Measurements from ENCODE around the gene NRIP1. TPM values are rescaled to one million over a fixed set of nuclear protein-coding genes. Genes with fewer than 3 reads are reported as not detected.
"Not testable (repeated sequence)": the region's sequence is repeated elsewhere in the genome, so short reads cannot be mapped to it uniquely, and the experiment has no call there.

Gene NRIP1
- total RNA-seq, 1 donor: 121 TPM

DNA sequence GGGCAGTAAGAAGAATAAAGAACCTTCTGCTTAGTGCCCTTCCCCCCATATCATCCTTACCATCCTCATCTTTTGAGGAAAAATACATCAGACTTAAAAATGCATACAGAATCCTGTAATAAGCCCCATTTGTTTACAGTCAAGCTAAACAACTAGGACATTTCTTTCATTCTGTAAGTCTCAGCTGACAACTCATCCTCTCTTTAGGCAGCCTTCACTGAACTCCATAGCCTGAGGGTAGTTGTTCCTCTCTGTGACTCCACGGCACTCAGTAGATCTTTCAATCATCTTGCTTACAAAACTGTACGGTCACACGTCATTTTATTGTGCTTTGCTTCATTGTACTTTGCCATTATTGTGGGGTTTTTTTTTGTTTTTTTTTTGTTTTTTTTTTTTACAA is 82.5 kb downstream of the NRIP1 start:
- DNase-seq (ENCODE audit: low read depth in 2 of 3, low spot score in 2 of 3): no peak

DNA sequence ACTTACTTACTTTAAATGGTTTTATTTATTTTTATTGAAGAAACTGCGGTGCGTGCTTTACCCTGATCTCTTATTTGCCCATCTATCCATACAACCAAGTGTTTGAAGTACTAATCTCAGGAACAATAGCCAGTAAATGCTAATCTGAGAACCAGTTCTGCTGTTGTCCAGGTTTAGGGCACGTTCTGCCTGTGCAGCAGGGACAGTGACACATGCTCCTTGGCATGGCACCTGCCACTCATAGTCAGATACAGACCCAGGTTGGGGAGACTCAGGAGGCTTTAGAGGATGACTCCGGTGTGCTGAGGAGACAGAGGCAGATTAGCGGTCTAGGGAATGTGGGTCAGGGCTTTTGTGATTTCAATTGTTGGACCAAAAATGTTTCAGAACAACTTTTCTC is 83.6 kb downstream of the NRIP1 start:
- DNase-seq (ENCODE audit: low read depth in 2 of 3, low spot score in 2 of 3): no peak

DNA sequence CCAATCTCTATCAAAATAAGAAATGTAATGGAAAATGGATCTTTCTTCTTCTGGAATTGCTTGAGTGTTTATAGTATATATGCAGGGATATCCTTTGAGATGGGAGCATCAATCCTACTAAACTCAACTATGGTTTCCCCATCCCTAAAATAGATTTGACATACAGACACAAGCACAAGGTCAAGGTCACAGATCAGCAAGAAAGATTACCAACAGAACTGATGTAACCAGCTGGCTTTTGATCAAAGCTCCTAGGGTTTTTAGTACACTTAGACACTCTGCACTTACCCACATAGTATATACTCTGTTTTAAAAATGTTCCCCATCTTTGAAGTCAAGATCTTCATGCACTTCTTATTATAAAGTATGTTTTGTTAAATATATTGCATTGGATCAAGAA is 85.5 kb downstream of the NRIP1 start:
- DNase-seq (ENCODE audit: low read depth in 2 of 3, low spot score in 2 of 3): no peak

DNA sequence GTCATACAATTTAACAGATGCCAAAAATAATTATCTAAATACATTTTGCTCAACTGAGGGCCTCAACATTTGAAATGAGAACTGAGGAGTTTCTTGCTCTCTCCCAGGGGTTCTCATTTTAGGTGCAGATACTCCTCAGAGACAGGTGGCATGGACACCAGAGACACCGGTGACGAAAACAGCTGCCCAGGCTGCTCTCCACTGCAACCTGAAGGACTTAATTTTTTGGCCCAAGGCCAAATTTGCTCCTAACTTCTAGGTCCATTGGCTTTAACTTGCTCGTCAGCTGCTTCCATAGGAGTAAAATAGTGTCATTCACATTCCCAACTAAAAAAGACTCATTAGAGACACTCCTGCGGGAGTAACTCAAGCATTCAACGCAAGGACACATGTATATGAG is 87.0 kb downstream of the NRIP1 start:
- DNase-seq (ENCODE audit: low read depth in 2 of 3, low spot score in 2 of 3): no peak

DNA sequence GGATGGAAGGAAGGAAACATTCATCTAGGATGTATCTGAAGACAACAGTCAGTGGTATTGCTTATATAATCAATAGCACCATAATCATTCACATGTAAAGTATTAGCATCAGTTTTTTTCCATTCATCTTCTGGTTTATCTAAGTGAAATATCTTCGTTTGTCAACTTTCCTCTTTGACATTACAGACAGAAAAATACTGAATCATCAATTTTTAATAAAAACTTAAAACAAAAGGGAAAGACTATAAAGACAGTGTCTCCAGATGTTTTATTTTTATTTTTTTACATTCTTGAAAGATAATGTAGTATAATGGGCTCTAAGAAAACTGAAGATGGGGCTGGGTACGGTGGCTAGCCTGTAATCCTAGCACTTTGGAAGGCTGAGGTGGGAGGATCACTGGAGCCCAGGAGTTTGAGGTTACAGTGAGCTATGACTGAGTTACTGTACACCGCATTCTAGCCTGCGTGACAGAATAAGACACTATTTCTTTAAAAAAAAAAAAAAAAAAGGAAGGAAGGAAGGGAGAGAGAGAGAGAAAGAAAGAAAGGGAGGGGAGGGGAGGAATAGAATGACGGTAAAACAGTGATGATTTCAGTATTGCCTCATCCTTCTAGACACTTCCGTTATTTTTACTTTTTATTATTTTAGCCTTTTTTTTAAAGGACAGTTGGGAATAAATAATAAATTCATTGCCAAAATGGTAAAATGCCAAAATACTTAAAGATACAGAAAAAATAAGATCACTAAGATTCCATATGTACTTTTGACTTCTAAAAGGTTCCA is 89.5 kb downstream of the NRIP1 start:
- DNase-seq (ENCODE audit: low read depth in 2 of 3, low spot score in 2 of 3): no peak

DNA sequence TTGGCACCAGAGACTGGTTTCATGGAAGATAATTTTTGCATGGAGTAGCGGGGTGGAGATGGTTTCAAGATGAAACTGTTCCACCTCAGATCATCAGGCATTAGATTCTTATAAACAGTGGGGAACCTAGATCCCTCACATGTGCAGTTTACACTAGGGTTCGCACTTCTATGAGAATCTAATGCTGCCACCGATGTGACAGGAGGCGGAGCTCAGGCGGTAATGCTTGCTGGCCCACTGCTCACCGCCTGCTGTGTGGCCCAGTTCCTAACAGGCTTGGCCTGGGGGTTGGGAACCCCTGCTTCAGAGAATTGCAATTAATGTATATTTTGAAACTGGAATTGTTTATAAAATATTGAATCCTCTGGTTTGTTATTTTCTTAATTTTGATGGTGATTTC is 92.1 kb downstream of the NRIP1 start:
- no peak for DNase-seq (ENCODE audit: low read depth in 2 of 3, low spot score in 2 of 3)

DNA sequence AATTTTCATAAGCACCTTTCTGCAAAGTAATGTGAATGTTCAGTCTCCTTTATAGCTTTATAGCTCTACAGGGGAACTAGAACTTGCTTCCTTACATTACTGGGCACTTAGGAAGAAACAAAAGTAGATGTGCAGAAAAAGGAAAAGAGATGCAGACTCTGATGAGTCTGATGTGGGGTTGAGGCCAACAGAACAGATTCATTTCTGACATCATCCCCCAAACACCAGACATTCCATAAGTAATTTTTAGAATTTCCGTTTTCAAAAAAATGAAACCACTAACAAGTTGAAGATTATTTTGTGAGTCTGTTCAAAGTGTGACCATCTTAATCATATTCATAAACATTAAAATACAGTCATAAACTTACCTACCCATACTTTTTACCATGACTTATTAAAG is 96.0 kb downstream of the NRIP1 start:
- no peak for DNase-seq (ENCODE audit: low read depth in 2 of 3, low spot score in 2 of 3)

DNA sequence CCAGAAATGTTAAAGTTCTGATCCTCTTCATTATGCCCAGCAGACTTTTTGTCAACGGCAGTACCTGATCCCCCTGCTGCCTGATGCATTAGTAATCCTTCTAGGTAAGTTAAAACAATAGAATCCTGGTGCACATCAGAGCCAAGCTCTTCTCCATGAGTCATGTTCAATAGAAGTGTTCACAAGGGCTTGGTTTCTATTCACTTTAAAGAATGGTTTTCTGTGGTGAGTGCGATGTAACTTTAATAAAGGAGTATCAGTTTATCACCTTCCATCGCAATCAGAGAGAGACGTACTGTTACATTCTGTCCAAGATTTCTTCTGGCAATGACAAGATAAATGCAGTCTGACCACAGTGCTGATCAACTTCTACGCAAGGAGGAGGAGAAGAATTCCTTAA is 96.8 kb downstream of the NRIP1 start:
- no peak for DNase-seq (ENCODE audit: low read depth in 2 of 3, low spot score in 2 of 3)

DNA sequence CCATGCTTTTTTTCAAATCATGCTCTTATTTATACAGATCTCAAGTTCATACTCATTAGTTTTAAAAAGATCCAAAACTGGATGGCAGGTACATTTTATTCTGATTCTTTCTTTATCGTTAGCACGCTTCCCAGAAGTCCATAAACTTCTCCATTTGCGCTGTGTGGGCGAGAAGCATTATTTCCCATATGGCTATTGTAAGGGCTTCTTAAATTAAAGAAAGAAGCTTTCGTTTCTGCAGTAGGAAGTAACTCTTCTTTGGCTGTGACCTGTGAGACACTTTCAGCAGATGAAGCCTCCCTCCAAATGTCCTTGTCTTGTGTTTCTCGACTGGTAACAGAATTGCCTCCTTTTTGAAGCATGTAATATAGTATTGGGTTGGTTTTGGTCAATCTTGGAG is 100.2 kb downstream of the NRIP1 start:
- DNase-seq (ENCODE audit: low read depth in 2 of 3, low spot score in 2 of 3): no peak

DNA sequence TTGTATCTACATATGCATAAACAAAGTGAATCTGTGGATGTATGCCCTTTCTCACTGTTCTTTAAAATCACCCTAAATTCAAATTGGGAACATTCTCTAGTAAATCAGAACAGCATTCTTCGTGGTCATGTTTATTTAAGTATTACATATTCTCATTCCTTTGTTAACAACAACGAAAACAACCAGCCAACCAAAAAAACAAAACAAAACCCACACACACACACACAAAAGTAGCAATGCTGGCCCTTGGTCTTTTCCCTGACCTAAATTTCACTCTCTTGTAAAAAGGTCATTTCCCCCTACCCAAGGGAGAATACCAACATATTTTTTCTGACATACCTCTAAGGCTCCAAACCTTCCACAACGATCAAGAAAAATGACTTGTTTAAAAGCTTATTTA is 102.6 kb downstream of the NRIP1 start:
- DNase-seq (ENCODE audit: low read depth in 2 of 3, low spot score in 2 of 3): no peak

DNA sequence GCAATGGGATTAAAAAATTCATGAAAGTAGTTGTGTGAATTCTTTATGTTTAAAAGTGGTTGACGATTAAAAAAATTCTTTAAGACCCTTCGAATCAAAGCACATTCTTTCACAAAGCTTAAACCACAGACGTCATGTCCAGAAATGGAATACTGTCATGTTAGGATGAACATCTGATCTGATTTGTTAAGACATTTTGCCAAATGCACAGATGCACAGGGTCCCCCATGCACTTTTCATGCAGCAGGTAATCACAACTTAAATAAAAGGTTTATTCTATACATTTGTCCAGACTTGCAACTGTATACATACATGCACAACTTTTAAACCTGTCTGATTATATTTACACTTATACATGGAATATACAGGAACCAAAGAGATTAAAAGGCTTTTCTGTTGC is 103.3 kb downstream of the NRIP1 start:
- DNase-seq (ENCODE audit: low read depth in 2 of 3, low spot score in 2 of 3): no peak

DNA sequence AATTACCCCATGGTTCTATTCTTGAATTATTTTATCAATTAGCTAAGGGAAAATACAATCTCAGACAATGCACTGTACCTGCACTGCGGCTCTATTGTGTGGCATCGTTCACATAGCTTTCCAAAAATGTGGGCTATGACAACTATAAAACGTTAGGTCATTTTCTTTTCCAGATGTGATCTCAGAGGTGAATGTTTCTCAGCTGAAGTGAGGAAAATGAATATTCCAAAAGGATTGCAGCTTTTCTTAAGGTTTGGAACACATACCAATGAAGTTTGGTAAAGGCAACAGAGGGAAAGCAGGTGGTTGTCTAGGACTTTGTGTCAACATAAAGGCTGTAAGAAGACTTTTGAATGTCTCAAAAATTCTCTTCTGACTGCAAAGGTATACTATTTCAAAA is 105.5 kb downstream of the NRIP1 start:
- DNase-seq (ENCODE audit: low read depth in 2 of 3, low spot score in 2 of 3): no peak

DNA sequence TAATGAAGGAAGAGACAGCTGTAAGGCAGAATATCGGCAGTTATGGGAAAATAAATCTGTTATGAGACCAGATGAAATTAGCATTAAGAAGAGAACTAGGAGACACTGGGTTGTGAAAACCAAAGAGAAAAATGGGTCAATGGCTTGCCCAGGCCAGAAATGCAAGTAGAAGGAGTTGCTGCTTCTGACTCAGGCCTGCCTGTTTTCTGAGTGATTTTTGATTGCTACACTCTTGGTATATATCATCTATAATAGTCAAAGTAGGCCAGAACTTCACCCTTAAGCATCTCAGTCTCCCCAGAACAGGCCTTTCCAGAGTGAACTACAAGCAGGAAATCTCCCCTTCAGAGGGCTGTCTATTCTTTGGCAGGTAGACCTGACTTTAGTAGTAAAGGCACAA is 107.0 kb downstream of the NRIP1 start:
- no peak for DNase-seq (ENCODE audit: low read depth in 2 of 3, low spot score in 2 of 3)

DNA sequence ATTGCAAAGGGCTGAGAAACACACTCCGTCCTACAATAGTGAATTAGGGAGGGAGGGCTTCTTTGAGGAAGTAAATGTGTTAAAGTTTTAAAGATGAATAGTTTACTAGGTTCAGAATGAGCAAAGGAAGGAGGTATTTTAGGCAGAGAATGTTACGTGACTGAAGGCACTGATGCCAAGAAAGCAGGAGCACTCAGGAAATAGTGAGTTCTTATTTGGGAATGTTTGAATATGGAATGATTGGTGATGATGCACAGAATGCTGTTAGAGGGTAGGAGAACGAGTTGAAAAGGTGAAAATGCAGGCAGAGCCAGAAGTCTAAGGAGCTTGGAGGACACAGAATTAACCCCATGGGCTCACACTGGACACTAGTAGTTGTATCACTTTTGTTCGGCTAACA is 108.0 kb downstream of the NRIP1 start:
- DNase-seq (ENCODE audit: low read depth in 2 of 3, low spot score in 2 of 3): no peak

DNA sequence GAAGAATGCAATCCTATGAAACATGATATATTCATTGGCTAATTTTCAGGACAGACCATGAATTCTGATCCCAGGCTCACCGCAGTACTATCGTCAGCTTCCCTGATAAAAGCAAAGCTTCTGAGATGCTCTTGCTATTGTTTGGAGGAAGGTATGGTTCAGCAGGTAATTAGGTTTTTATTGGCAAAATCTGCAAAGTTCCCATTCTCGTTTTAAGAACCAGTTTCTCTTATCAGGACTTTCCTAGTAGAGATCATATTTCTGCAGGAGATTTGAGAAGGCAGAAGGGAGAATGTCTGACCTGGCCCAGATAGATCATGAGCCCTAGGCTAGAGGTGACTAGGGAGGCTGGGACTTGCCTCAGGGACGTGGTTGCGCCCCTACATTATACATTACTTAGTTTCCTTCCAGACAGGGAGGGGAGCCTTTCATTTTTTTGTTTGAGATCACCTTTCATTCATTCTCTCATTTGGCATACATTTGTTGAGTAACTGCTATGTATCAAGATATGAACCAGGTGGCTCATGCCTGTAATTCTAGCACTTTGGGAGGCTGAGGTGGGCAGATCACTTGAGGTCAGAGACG is 108.8 kb downstream of the NRIP1 start:
- DNase-seq (ENCODE audit: low read depth in 2 of 3, low spot score in 2 of 3): no peak

DNA sequence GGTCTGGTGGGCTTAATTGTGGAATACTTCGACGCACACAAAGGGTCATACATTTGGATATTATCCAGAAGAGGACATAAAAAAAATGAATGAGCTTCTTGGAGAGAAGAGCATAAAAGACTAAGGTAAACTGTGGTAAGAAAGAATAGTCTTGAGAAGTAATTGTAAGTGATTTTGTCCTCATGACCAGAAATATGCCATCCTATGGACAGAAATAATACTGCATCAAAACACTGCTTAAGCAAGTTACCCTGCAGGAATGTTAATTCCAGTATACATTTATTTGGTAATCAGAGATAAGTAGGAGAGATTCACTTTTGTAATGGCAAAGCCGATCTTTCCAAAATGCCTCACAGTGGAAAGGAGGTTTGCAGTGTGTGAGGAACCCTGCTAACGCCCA is 111.9 kb downstream of the NRIP1 start:
- no peak for DNase-seq (ENCODE audit: low read depth in 2 of 3, low spot score in 2 of 3)

DNA sequence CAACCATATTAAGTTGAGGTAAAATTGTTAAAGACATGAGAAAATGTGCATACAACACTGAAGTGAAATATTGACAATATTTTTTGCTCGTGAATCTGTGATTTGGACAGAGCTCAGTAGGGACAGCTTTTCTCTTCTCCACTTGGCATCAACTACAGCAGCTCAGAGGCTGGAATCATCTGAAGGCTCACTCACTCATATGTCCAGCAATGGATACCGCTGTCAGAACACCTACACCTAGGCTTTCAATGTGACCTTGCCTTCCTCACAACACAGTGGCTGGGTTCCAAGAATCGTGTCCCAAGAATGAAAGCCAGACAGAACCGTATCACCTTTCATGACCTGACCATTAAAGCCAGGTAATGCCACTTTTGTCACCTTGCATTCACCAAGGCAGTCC is 115.2 kb downstream of the NRIP1 start:
- DNase-seq (ENCODE audit: low read depth in 2 of 3, low spot score in 2 of 3): no peak

DNA sequence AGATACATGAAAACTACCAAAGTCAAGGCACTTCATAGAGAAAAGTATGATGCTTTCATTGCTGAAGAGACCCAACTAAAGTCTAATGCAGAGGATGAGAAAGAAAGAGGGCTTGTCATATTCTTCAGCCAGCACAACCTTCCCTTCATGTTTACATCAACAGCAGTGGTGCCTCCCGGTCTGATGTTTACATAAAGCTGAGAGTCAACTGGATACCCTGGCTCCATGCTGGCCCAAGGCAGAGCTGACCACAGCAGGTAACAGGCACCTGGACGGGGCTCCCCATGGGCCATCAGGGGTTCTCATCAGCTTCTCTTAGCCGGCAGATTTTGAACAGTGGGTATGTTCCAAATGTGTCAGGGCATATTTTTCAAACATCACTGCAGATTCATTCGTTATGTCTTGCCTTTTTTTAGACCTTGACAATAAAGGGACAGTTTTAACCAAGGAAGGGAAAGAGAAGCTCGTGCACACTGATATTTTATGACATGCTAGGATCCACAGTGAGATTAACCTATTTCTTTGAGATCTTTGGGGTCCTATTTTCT is 117.1 kb downstream of the NRIP1 start:
- DNase-seq (ENCODE audit: low read depth in 2 of 3, low spot score in 2 of 3): no peak

DNA sequence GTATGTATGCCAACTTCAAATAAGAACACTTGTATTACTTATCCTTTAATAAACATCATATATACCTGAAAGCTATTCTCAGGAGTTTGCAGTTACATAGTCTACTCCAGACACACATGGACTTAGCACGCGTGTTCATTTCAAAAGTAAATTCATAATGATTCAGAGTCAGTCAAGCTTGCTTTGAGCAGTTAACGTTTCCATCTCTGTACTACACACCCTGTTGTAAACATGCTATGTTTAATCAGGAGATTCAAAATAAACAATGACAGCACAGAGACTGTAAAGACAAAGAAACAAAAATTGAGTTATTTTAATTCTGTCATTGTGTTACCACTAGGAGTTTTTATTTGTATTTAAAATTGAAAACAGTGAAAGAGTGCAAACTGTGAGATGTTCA is 119.6 kb downstream of the NRIP1 start:
- no peak for DNase-seq (ENCODE audit: low read depth in 2 of 3, low spot score in 2 of 3)

DNA sequence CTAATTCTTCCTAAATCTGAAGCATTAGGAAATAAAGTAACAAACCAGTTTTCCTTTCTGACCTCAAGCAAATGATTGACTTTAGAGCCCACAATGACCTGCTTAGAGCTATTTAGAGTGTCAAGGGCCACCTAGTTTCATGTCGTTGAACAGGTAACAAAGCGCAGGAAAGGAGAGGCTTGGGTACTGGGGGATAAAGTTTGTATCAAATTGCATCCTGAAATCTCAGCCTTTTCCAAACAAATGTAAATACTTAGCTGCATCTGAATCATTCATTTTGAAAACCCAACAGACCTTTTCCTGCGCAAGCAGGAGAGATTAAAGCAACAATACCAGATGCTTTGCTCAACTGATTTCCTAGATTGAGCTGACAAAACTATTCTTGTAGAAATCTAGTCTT is 121.2 kb downstream of the NRIP1 start:
- no peak for DNase-seq (ENCODE audit: low read depth in 2 of 3, low spot score in 2 of 3)

DNA sequence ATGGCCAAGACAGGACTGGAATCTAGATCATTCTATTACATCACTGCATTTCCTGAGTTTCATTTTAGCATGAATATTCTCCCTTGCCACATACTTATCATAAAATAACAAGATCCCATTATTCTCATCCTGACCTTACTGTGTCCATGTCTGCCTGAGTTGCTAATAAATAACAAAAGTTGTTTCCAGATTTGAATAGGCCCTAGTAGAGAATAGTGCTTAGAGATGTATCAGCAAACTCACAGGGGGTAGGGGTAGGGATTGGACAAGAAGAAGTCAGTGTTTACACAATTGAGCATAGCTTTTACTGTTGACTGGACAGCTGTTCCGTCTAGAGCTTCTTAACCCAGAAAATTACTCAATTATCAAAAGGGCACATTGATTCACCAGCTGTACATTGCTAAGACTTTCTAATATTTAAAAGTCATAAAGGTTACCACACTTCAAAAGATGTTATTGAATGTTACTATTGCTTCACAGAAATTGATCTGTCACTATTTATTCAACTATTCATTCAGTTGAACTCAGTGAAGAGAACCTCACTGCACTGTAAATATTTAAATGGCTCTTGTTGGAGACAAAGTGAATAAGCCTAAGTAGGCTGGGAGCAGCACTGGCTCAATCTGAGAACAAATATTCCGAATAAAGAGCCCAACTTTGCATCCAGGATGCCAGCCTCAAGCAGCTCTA is 121.9 kb downstream of the NRIP1 start:
- no peak for DNase-seq (ENCODE audit: low read depth in 2 of 3, low spot score in 2 of 3)

DNA sequence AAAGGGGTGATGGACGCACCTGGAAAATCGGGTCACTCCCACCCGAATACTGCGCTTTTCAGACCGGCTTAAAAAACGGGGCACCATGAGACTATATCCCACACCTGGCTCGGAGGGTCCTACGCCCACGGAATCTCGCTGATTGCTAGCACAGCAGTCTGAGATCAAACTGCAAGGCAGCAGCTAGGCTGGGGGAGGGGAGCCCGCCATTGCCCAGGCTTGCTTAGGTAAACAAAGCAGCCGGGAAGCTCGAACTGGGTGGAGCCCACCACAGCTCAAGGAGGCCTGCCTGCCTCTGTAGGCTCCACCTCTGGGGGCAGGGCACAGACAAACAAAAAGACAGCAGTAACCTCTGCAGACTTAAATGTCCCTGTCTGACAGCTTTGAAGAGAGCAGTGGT is 137.5 kb downstream of the NRIP1 start:
- DNase-seq (ENCODE audit: low read depth in 2 of 3, low spot score in 2 of 3): not testable (repeated sequence)

All from hematopoietic multipotent progenitor cell (in vitro differentiated cells).